DOHH2 (cell line): ENCODE results near the gene SEMA4C.

Experiments used
- H3F3A ChIP-seq: fragments of 200-600 bp; sonication (generic), shearing (Covaris generic); 2 replicates; pipeline ENCODE4 v1.6.0; 2016; ENCODE audit warnings: antibody characterized with exemption, mild to moderate bottlenecking; ENCODE audit not compliant: control insufficient read depth, insufficient read depth
- H3K27ac ChIP-seq: fragments of 200-600 bp; sonication (generic); 2 replicates; pipeline ENCODE4 v1.5.1; 2014; ENCODE audit warnings: low read depth, mild to moderate bottlenecking, low read length, moderate library complexity
- H3K27me3 ChIP-seq: fragments of 200-600 bp; sonication (generic); 2 replicates; pipeline ENCODE4 v1.6.1; 2014; ENCODE audit warnings: mild to moderate bottlenecking, low read length, mixed read lengths; ENCODE audit not compliant: control insufficient read depth
- H3K36me3 ChIP-seq: fragments of 200-600 bp; sonication (generic); 2 replicates; pipeline ENCODE4 v1.6.1; 2014; ENCODE audit warnings: mild to moderate bottlenecking, low read length, moderate library complexity, mixed read lengths; ENCODE audit not compliant: control insufficient read depth
- H3K4me1 ChIP-seq: fragments of 200-600 bp; sonication (generic); 2 replicates; pipeline ENCODE4 v1.6.1; 2014; ENCODE audit warnings: mild to moderate bottlenecking, low read length, mixed read lengths; ENCODE audit not compliant: control insufficient read depth
- H3K4me2 ChIP-seq: fragments of 200-600 bp; sonication (generic); 2 replicates; pipeline ENCODE4 v1.6.0; 2014; ENCODE audit warnings: mild to moderate bottlenecking, low read length, moderate library complexity
- H3K4me3 ChIP-seq: fragments of 200-600 bp; sonication (generic); 2 replicates; pipeline ENCODE4 v1.5.1; 2014; ENCODE audit warnings: mild to moderate bottlenecking, low read length, mixed read lengths
- H3K79me2 ChIP-seq: fragments of 200-600 bp; sonication (generic); 2 replicates; pipeline ENCODE4 v1.6.1; 2014; ENCODE audit warnings: mild to moderate bottlenecking, low read length, mixed read lengths; ENCODE audit not compliant: control insufficient read depth
- H3K9me2 ChIP-seq: fragments of 200-600 bp; sonication (generic); replicated peaks from 2 replicates; pipeline ENCODE4 v1.6.1; 2014; ENCODE audit warnings: mild to moderate bottlenecking, low read length, mixed read lengths; ENCODE audit not compliant: control insufficient read depth
- H3K9me3 ChIP-seq: fragments of 200-600 bp; sonication (generic); 2 replicates; pipeline ENCODE4 v1.6.1; 2014; ENCODE audit warnings: antibody characterized with exemption, low read length, mixed read lengths; ENCODE audit not compliant: control insufficient read depth, insufficient read depth
- H4K20me1 ChIP-seq: fragments of 200-600 bp; sonication (generic); 2 replicates; pipeline ENCODE4 v1.6.0; 2014; ENCODE audit warnings: low read depth, mild to moderate bottlenecking, antibody characterized with exemption, low read length, moderate library complexity; ENCODE audit not compliant: control insufficient read depth, insufficient read depth
- CTCF ChIP-seq: fragments of 200-600 bp; sonication (generic); IDR thresholded peaks from one replicate; pipeline ENCODE4 v1.5.1; 2014; ENCODE audit warnings: antibody characterized with exemption, mild to moderate bottlenecking, low read depth, low read length; ENCODE audit not compliant: poor library complexity, severe bottlenecking
- EZH2phosphoT487 ChIP-seq: fragments of 200-600 bp; sonication (generic); IDR thresholded peaks from 2 replicates; pipeline ENCODE4 v1.6.1; 2017; ENCODE audit warnings: borderline replicate concordance, mild to moderate bottlenecking, antibody characterized with exemption, low read length, moderate library complexity, mixed read lengths

Gene SEMA4C

GRCh38 chr2:96873651-96874096 lies 3.8 kb upstream of the SEMA4C start:
- Histone ChIP-seq H3K27me3 (peaks cover 69% of the 10 kb centered on the region), H3F3A (no peaks in the 10 kb centered on the region), H3K9me3 (no peaks in the 10 kb centered on the region), H3K4me2 (no peak overlapping the region), H3K27ac (no peak overlapping the region), H3K4me3 (no peak overlapping the region), H4K20me1 (no peaks in the 10 kb centered on the region), H3K36me3 (no peaks in the 10 kb centered on the region), H3K79me2 (no peaks in the 10 kb centered on the region), H3K9me2 (no peaks in the 10 kb centered on the region), H3K4me1 (peaks cover 8% of the 10 kb centered on the region)
- TF ChIP-seq EZH2phosphoT487: no peak
- no peak for TF ChIP-seq CTCF

GRCh38 chr2:96872591-96873349 lies 2.9 kb upstream of the SEMA4C start:
- Histone ChIP-seq H3F3A (no peaks in the 10 kb centered on the region), H3K79me2 (no peaks in the 10 kb centered on the region), H3K27me3 (peaks cover 78% of the 10 kb centered on the region), H3K4me1 (peaks cover 15% of the 10 kb centered on the region), H4K20me1 (no peaks in the 10 kb centered on the region), H3K36me3 (no peaks in the 10 kb centered on the region), H3K27ac (no peak overlapping the region), H3K4me2 (no peak overlapping the region), H3K9me2 (no peaks in the 10 kb centered on the region), H3K4me3 (no peak overlapping the region), H3K9me3 (no peaks in the 10 kb centered on the region)
- TF ChIP-seq EZH2phosphoT487 (no peak), CTCF (no peak)

- H3K4me3 ChIP-seq: no peak overlapping the region
- H3K4me1 ChIP-seq: peaks cover 18% of the 10 kb centered on the region
- H3F3A ChIP-seq: no peaks in the 10 kb centered on the region
- no peak overlapping the region for H3K27ac ChIP-seq
- H3K36me3 ChIP-seq: no peaks in the 10 kb centered on the region
- peaks cover 90% of the 10 kb centered on the region for H3K27me3 ChIP-seq
- H3K79me2 ChIP-seq: no peaks in the 10 kb centered on the region
- no peaks in the 10 kb centered on the region for H3K9me3 ChIP-seq
- H3K4me2 ChIP-seq: no peak overlapping the region
- no peaks in the 10 kb centered on the region for H3K9me2 ChIP-seq
- no peaks in the 10 kb centered on the region for H4K20me1 ChIP-seq
- peak; percentile 95; the same call in 1 of the 2 replicates for TF ChIP-seq EZH2phosphoT487
- no peak for TF ChIP-seq CTCF
Measured at GRCh38 chr2:96870626-96871255, 861 bp upstream of the SEMA4C start.
